ENCODE measurements around the gene SP6. TPM values are rescaled to one million over a fixed set of nuclear protein-coding genes. Genes with fewer than 3 reads are reported as not detected.

SP6 gene
- total RNA-seq: 0.62 TPM

- DNase-seq (ENCODE audit: low spot score): no peak
- ATAC-seq: peak; percentile 67
- intact Hi-C loops (cut with DNase I): loop anchor here (5.0 kb wide), 1 partner anchor 881 kb away; no protein-coding TSS in a partner anchor
These were observed at the start of gene SP6 for GRCh38 chr17:47850692-47851573. Gene SP6 (minus strand): TSS chr17:47851163. CDS start chr17:47848429, 2,734 bp downstream.

DNA sequence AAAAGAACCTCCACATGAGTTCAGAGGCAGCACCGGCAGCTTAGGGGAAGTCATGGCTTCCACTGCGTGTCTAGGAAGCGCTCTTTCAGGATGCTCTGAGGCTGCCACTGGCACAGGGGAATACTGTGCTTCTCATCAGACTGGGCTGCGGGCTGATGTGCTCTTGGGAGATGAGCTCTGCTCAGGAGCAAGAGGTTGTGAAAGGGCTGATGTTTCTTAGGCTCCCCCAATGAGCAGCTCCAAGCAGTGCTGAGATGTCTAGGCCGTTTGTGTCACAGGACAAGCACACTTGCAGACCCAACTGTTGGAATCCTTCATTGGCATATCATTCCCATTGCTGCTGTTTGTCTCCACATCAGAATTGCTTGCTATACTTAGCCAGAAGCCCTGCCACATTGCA, 48.7 kb upstream of the SP6 start:
- no peak for DNase-seq (ENCODE audit: low spot score)
- intact Hi-C loops (cut with DNase I): loop anchor here (5.0 kb wide), 1 partner anchor 48 kb away; no protein-coding TSS in a partner anchor

DNA sequence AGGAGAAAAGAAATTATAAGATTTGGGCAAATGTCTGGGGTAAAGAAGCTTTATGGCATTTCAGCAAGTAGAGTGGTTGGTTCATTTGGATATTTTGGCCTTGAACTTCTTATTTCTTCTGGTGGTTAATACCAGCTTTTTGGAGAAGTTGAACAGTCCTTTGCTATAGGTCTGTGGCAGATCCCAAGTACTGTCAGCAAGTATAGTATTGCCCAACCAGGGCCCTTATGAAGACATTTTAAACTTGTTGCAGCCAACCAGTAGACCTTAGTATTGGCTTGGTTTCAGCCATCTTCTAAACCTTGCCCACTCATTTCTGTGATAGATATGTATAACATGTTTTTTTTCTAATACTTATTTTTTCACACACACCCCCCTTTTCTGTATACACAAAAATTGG, 47.3 kb upstream of the SP6 start:
- no peak for ATAC-seq
- DNase-seq (ENCODE audit: low spot score): no peak
- intact Hi-C loops (cut with DNase I): loop anchor here (5.0 kb wide), 1 partner anchor 49 kb away; no protein-coding TSS in a partner anchor

More for the DNA sequence above, 48.7 kb upstream of the SP6 start:
- no peak for ATAC-seq

GRCh38 chr17:47897561-47897960, 46.6 kb upstream of the SP6 start:
- DNase-seq (ENCODE audit: low spot score) (no peak), ATAC-seq (no peak)
- intact Hi-C loops (cut with DNase I): loop anchor here (5.0 kb wide), 1 partner anchor 50 kb away; no protein-coding TSS in a partner anchor

DNA sequence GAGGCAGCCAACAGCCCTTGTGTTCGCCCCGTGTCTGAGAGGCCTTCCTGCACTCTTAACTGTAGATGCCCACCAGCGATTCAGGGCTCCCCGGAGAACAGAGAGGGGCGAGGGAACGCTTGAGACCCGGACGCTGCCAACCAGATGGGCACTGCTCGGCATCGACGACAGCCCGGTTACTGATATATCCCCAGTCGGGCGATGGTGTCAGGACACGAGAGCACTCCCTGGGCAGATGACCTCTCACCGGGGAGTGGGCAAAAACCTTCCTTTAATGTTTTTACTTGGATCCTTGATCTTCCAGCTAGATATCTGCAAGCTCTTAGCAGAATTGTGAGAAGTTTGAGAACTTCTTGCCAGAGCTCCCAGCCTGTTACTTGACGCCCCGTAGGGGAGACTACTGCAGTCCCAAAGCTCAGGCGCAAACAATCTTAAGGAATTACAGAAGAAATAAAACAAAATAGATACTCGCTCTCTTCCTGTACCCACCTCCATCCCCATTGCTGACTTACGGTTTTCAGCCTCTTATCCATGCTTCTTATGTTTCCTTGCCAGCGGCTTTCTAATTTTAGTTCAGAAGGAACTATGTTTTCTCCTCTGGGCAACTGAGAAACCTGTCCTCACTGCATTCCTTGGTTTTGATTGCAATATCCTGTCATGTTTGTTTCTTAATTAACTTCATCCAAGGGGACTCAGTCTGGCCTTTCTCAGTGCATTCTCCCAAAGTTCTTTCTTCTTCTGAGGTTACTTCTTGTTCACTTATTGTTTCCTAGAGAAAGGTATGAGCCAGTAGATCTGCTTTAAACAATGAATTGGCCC, 45.9 kb upstream of the SP6 start:
- DNase-seq (ENCODE audit: low spot score) (no peak), ATAC-seq (no peak)
- intact Hi-C loops (cut with DNase I): loop anchor here (5.0 kb wide), 1 partner anchor 50 kb away; no protein-coding TSS in a partner anchor

- intact Hi-C loops (cut with DNase I): loop anchor here (5.0 kb wide), 1 partner anchor 51 kb away; no protein-coding TSS in a partner anchor
- ATAC-seq: peak; percentile 97
- peak; percentile 99 for DNase-seq (ENCODE audit: low spot score)
These were observed 45.1 kb upstream of the SP6 start, which contains the start of gene SP2 for GRCh38 chr17:47895856-47896671. Gene SP2 (plus strand): TSS chr17:47896236. CDS start chr17:47896287, 51 bp downstream.

- no peak for DNase-seq (ENCODE audit: low spot score)
- ATAC-seq: peak; percentile 12
- intact Hi-C loops (cut with DNase I): loop anchor here (5.0 kb wide), 1 partner anchor 52 kb away; no protein-coding TSS in a partner anchor
These were observed 44.4 kb upstream of the SP6 start for GRCh38 chr17:47895347-47895855.

DNA sequence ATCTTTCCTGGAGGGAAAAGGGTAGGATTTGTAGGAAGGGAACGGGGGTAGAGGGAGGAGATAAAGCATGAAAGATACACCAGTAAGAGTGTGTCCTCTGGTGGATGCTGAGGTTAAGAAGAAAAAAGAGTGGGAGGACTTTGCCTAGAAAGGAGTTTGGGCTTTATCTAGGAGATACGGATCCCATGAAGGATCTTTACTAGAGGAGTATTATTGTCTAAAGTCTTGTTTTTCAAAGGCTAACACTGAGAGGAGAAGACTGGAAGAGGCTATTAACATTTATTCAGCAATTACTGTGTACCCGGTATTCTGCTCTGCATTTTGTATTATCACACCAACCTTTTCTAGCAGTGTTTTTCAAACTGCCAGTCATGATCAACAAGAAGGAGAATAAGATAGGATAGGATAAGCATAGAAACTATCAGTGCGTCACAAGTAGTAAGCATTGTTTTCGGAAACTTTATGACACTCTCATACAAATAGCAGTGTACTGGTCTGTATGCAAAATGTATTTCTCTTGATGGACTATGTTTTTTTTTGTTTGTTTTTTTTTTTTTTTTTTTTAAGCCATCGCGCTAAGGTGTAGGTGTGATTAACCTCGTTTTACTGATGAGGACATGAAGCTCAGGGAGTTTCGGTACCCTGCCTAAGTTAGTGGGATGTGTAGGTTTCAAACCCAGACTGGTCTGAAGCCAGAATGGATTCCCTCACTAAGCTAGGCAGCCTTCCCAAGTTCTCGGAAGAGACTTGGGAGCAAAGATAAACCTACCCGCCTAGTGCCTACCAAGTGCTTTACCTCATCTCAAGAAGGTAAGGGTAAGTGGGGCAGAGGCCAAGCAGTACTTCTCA, 43.8 kb upstream of the SP6 start:
- ATAC-seq (no peak), DNase-seq (ENCODE audit: low spot score) (no peak)
- intact Hi-C loops (cut with DNase I): loop anchor here (5.0 kb wide), 1 partner anchor 53 kb away; no protein-coding TSS in a partner anchor

GRCh38 chr17:47891545-47892088, 40.7 kb upstream of the SP6 start:
- no peak for DNase-seq (ENCODE audit: low spot score)
- no peak for ATAC-seq
- intact Hi-C loops (cut with DNase I): no loop called here

DNA sequence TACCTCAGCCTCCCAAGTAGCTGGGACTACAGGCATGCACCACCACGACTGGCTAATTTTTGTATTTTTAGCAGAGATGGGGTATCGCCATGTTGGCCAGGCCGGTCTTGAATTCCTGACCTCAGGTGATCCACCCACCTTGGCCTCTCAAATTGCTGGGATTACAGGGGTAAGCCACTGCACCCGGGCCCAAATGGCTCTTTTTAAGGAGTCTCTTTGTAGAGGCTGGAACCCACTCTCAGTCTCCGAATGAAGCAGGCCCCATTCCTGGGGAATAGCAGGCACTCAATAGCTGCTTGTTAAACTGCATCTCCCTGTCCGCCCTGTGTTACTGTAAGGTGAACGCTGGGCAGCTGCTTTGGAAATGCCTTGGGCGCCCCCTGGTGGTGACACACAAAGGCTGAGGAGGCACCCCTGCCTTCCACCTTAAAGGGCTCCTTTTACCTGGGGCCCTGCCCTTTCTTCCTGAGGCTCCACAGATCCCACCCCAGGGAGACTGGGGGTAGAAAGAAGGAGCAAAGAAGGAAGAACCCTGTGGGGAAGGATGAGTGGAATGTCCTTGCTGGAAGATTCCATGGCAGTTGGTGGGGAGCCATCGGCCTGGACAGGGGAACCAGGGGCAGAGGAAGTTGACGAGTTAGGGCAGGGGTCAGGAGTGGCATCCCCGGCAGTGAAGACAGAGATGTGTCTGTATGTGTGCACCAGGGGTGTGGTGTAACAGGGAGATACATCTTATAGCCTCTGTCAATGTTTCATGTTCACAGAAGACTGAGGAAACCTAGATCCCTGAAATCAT, 39.0 kb upstream of the SP6 start:
- DNase-seq (ENCODE audit: low spot score) (peak; percentile 94), ATAC-seq (peak; percentile 91)
- intact Hi-C loops (cut with DNase I): loop anchor here (5.0 kb wide), 1 partner anchor 43 kb away; no protein-coding TSS in a partner anchor

DNA sequence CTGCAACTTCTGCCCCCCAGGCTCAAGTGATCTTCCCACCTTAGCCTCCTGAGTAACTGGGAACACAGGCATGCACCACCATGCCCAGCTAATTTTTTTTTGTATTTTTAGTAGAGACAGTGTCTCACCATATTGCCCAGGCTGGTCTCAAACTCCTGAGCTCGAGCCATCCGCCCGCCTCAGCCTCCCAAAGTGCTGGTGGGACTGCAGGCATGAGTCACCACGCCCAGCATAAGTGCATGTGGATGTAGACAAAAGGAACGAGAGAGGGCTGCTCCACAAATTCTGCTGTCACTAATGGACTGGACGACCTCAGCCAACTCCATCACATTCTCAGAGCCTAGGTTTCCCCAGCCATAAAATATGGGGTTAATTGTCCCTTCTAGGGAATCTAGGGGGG, 37.3 kb upstream of the SP6 start:
- intact Hi-C loops (cut with DNase I): loop anchor here (5.0 kb wide), 1 partner anchor 41 kb away; no protein-coding TSS in a partner anchor
- no peak for ATAC-seq
- no peak for DNase-seq (ENCODE audit: low spot score)

GRCh38 chr17:47884905-47885730, 34.2 kb upstream of the SP6 start:
- DNase-seq (ENCODE audit: low spot score) (no peak), ATAC-seq (no peak)
- intact Hi-C loops (cut with DNase I): loop anchor here (5.0 kb wide), 1 partner anchor 38 kb away; no protein-coding TSS in a partner anchor

- intact Hi-C loops (cut with DNase I): no loop called here
- DNase-seq (ENCODE audit: low spot score) (no peak), ATAC-seq (peak; percentile 7)
These were observed 33.4 kb upstream of the SP6 start for GRCh38 chr17:47884427-47884740.

GRCh38 chr17:47883589-47884426, 32.8 kb upstream of the SP6 start:
- DNase-seq (ENCODE audit: low spot score): no peak
- ATAC-seq: no peak
- intact Hi-C loops (cut with DNase I): no loop called here
